Natural killer cell (primary cell): ENCODE results near the gene ARHGEF18. TPM values are rescaled to one million over a fixed set of nuclear protein-coding genes. Genes with fewer than 3 reads are reported as not detected.
A peak's percentile ranks its signal among the peaks of the same experiment; 100 is the strongest.
"Not testable (repeated sequence)": the region's sequence is repeated elsewhere in the genome, so short reads cannot be mapped to it uniquely, and the experiment has no call there.

Experiments
- ATAC-seq, 3 donors: fragments of 150-1000 bp in 2 of 3; fragments of 200-7000 bp in 1 of 3; cut with Tn5 transposase; 1 replicate in 1 of 3; 2 replicates in 2 of 3; pipeline ENCODE4 v1.10.0; 2021; ENCODE audit warnings: mild to moderate bottlenecking in 2 of 3, moderate library complexity in 2 of 3
- DNase-seq, 2 donors: peaks; one replicate each; pipeline versions ENCODE4 v3.0.0 to v3.0.0-alpha.2; 2013 to 2021; ENCODE audit warnings: mixed read lengths in 1 of 2
- H3K27ac ChIP-seq: one replicate; pipeline ENCODE4 v1.5.1; 2013; ENCODE audit warnings: mild to moderate bottlenecking, low read length
- H3K27me3 ChIP-seq: one replicate; pipeline ENCODE4 v1.6.1; 2013; ENCODE audit warnings: low read length; ENCODE audit not compliant: control insufficient read depth, insufficient read depth
- H3K36me3 ChIP-seq: one replicate; pipeline ENCODE4 v1.6.1; 2013; ENCODE audit warnings: low read length; ENCODE audit not compliant: control insufficient read depth, insufficient read depth
- H3K4me1 ChIP-seq: one replicate; pipeline ENCODE4 v1.6.1; 2013; ENCODE audit warnings: low read length; ENCODE audit not compliant: control insufficient read depth, insufficient read depth
- H3K4me3 ChIP-seq: one replicate; pipeline ENCODE4 v1.5.1; 2013; ENCODE audit warnings: low read length
- H3K9me3 ChIP-seq: one replicate; pipeline ENCODE4 v1.6.1; 2013; ENCODE audit warnings: low read length; ENCODE audit not compliant: control insufficient read depth, insufficient read depth
- H3K27ac Mint-ChIP-seq, 2 donors: one replicate each; pipeline ENCODE4 v1.8.0; 2022; ENCODE audit warnings: mild to moderate bottlenecking in 2 of 2, mixed read lengths in 2 of 2, moderate library complexity in 1 of 2
- H3K27me3 Mint-ChIP-seq, 2 donors: one replicate each; pipeline ENCODE4 v1.8.0; 2022; ENCODE audit warnings: low read depth in 2 of 2, mixed read lengths in 2 of 2
- H3K36me3 Mint-ChIP-seq: one replicate; pipeline ENCODE4 v1.8.0; 2022; ENCODE audit warnings: mixed read lengths
- H3K4me1 Mint-ChIP-seq, 2 donors: one replicate each; pipeline ENCODE4 v1.8.0; 2022; ENCODE audit warnings: mixed read lengths in 2 of 2
- H3K4me3 Mint-ChIP-seq: one replicate; pipeline ENCODE4 v1.8.0; 2022; ENCODE audit warnings: mild to moderate bottlenecking, moderate library complexity, mixed read lengths
- H3K9me3 Mint-ChIP-seq, 2 donors: one replicate each; pipeline ENCODE4 v1.8.0; 2022; ENCODE audit warnings: mixed read lengths in 2 of 2
- CTCF ChIP-seq: fragments of 200-600 bp; IDR thresholded peaks from one replicate; pipeline ENCODE4 v1.8.0; 2022; ENCODE audit warnings: antibody characterized with exemption
- WGBS: methylation state at CpG from one replicate; pipeline ENCODE4 v1.1.7; 2013; ENCODE audit warnings: missing lambda C conversion rate; ENCODE audit not compliant: insufficient coverage; 5-methylcytosine and 5-hydroxymethylcytosine counted together
- intact Hi-C: fragments of 100-400 bp; cut with micrococcal nuclease; formaldehyde crosslinking; loops from one replicate; pipeline ENCODE4 v1.14.2; 2022
- total RNA-seq, 4 donors: library from RNA; stranded (reverse); fragments of 120-200 nt in 1 of 4; gene quantifications; one replicate each; pipeline versions ENCODE4 v1.2.3 to v1.2.4, GENCODE V29; 2013 to 2022

The ARHGEF18 gene
- total RNA-seq, 3 donors from 2014 or later (not counting 1 experiment from before 2014, with no cell fraction given): 53.6 to 61.5 (median 54.1) TPM

- Histone ChIP-seq H3K4me1 (peaks cover 68% of the 10 kb centered on the region), H3K27me3 (no peaks in the 10 kb centered on the region), H3K27ac (no peak overlapping the region), H3K4me3 (no peak overlapping the region), H3K36me3 (no peaks in the 10 kb centered on the region), H3K9me3 (no peaks in the 10 kb centered on the region)
- 91% methylated on average over 5 of the region's 5 CpGs for WGBS
- DNase-seq (no peak), ATAC-seq (no peak)
- Mint-ChIP-seq H3K36me3 (no peaks in the 10 kb centered on the region), H3K9me3 (no peaks in the 10 kb centered on the region), H3K4me3 (no peak overlapping the region), H3K4me1 (peaks cover 40 to 52% of the 10 kb centered on the region in 2 donors), H3K27me3 (no peaks in the 10 kb centered on the region), H3K27ac (no peak overlapping the region)
- TF ChIP-seq CTCF: no peak
- intact Hi-C loops: no loop called here
Observed at GRCh38 chr19:7342143-7342542, 6.6 kb upstream of the ARHGEF18 start.

GRCh38 chr19:7346488-7346971 lies 2.2 kb upstream of the ARHGEF18 start:
- no peaks in the 10 kb centered on the region for H3K27me3 Mint-ChIP-seq
- no peaks in the 10 kb centered on the region for H3K9me3 Mint-ChIP-seq
- H3K27me3 ChIP-seq: no peaks in the 10 kb centered on the region
- WGBS: 86% methylated on average over 7 of the region's 7 CpGs
- TF ChIP-seq CTCF: no peak
- H3K36me3 Mint-ChIP-seq: no peaks in the 10 kb centered on the region
- peaks cover 2% of the 10 kb centered on the region for H3K9me3 ChIP-seq
- H3K27ac Mint-ChIP-seq: peak overlapping the region; percentile 12 to 92
- peaks cover 49 to 59% of the 10 kb centered on the region in 2 donors for H3K4me1 Mint-ChIP-seq
- H3K4me3 Mint-ChIP-seq: peak overlapping the region; percentile 7
- H3K4me1 ChIP-seq: peaks cover 72% of the 10 kb centered on the region
- no peak for ATAC-seq
- H3K4me3 ChIP-seq: peak overlapping the region; percentile 8
- DNase-seq: peak in 1 of 2 donors; percentile 31
- H3K36me3 ChIP-seq: no peaks in the 10 kb centered on the region
- intact Hi-C loops: no loop called here
- peak overlapping the region; percentile 88 for H3K27ac ChIP-seq

GRCh38 chr19:7346997-7347396 lies 1.7 kb upstream of the ARHGEF18 start:
- H3K36me3 ChIP-seq, H3K9me3 Mint-ChIP-seq, H3K4me3 ChIP-seq, H3K9me3 ChIP-seq, ATAC-seq, H3K36me3 Mint-ChIP-seq, intact Hi-C loops, H3K27me3 Mint-ChIP-seq, H3K27me3 ChIP-seq: not testable (repeated sequence)
- Mint-ChIP-seq H3K27ac (peak overlapping the region; percentile 12 to 92), H3K4me1 (peaks cover 53 to 64% of the 10 kb centered on the region in 2 donors), H3K4me3 (peak overlapping the region; percentile 7)
- Histone ChIP-seq H3K4me1 (peaks cover 73% of the 10 kb centered on the region), H3K27ac (peak overlapping the region; percentile 88)
- peak in 1 of 2 donors; percentile 32 for DNase-seq
- WGBS: 80% methylated on average over 2 of the region's 7 CpGs

GRCh38 chr19:7349231-7349591 lies 474 bp downstream of the ARHGEF18 start:
- Mint-ChIP-seq H3K36me3 (peaks cover 7% of the 10 kb centered on the region), H3K27me3 (no peaks in the 10 kb centered on the region), H3K4me3 (peak overlapping the region; percentile 98), H3K9me3 (peaks cover 0 to 3% of the 10 kb centered on the region in 2 donors), H3K4me1 (peaks cover 60 to 76% of the 10 kb centered on the region in 2 donors), H3K27ac (peak overlapping the region; percentile 95 to 96)
- intact Hi-C loops: no loop called here
- H3K27ac ChIP-seq: peak overlapping the region; percentile 78
- H3K4me1 ChIP-seq: peaks cover 80% of the 10 kb centered on the region
- H3K9me3 ChIP-seq: peaks cover 9% of the 10 kb centered on the region
- ATAC-seq: peak; percentile 4 to 11 (median 10)
- 8% methylated on average over 6 of the region's 9 CpGs for WGBS
- DNase-seq: no peak
- H3K27me3 ChIP-seq: no peaks in the 10 kb centered on the region
- peak overlapping the region; percentile 64 for H3K4me3 ChIP-seq
- H3K36me3 ChIP-seq: peaks cover 6% of the 10 kb centered on the region
- TF ChIP-seq CTCF: no peak
